A549 (cell line): Measurements from ENCODE around the gene NFX1. TPM values are rescaled to one million over a fixed set of nuclear protein-coding genes. Genes with fewer than 3 reads are reported as not detected.

Experiments used
- ATAC-seq, 2 experiments: fragments of 200-7000 bp in 1 of 2; fragments of >200 bp in 1 of 2; cut with Nextera tagmentation in 1 of 2; cut with Tn5 transposase in 1 of 2; 3 replicates each; pipeline versions ENCODE4 v1.8.0 to v1.9.1; 2018 to 2020; ENCODE audit warnings: mild to moderate bottlenecking in 1 of 2, moderate library complexity in 1 of 2
- CTCF ChIA-PET: fragments of 300-600 bp; sonication (Branson Sonifier 250); formaldehyde crosslinking; extraction: SDS; loops from one replicate; lab custom pipeline; 2021; ENCODE audit warnings: antibody characterized with exemption, inconsistent platforms; lab: Yijun Ruan, JAX
- POLR2A ChIA-PET: fragments of 350-600 bp; formaldehyde crosslinking; extraction: SDS; loops from one replicate; lab custom pipeline; 2021; ENCODE audit warnings: antibody characterized with exemption, inconsistent platforms; lab: Yijun Ruan, JAX
- DNase-seq, 2 experiments: peaks; one replicate each; pipeline versions ENCODE4 v3.0.0 to v3.0.0-alpha.2; 2011 to 2016; ENCODE audit warnings: low read depth in 1 of 2, low spot score in 1 of 2
- FAIRE-seq: peaks from 2 replicates; lab custom pipeline; 2011; peaks lifted over from hg19 to GRCh38; lab: Jason Lieb, UNC
- H3K27ac ChIP-seq, 2 experiments: fragments of >200 bp; sonication (Bioruptor Twin); formaldehyde crosslinking; 3 replicates each; pipeline ENCODE4 v1.5.1; 2016 to 2017
- H3K4me1 ChIP-seq: fragments of >200 bp; sonication (Bioruptor Twin); formaldehyde crosslinking; 3 replicates; pipeline ENCODE4 v1.6.1; 2016
- H3K4me2 ChIP-seq: fragments of >200 bp; sonication (Bioruptor Twin); formaldehyde crosslinking; 3 replicates; pipeline ENCODE4 v1.6.1; 2016
- H3K4me3 ChIP-seq: fragments of >200 bp; sonication (Bioruptor Twin); formaldehyde crosslinking; 3 replicates; pipeline ENCODE4 v1.5.1; 2016
- H3K9me3 ChIP-seq: fragments of >200 bp; sonication (Bioruptor Twin); formaldehyde crosslinking; 3 replicates; pipeline ENCODE4 v1.6.1; 2016
- ATOH8 ChIP-seq: fragments of 250-450 bp; sonication (Bioruptor Pico); IDR thresholded peaks from 2 replicates; pipeline ENCODE4 v1.5.0; 2020; ENCODE audit warnings: low read depth, mild to moderate bottlenecking, moderate library complexity
- BCL3 ChIP-seq: fragments of >200 bp; sonication (Bioruptor Twin); formaldehyde crosslinking; IDR thresholded peaks from 3 replicates; pipeline ENCODE4 v1.6.1; 2016
- CBX2 ChIP-seq: fragments of 200-600 bp; sonication (generic); IDR thresholded peaks from 2 replicates; pipeline ENCODE4 v1.6.1; 2016; ENCODE audit warnings: low read depth, mild to moderate bottlenecking, borderline replicate concordance
- CBX8 ChIP-seq: fragments of 200-600 bp; sonication (generic); IDR thresholded peaks from 2 replicates; pipeline ENCODE4 v1.6.1; 2016
- CHD4 ChIP-seq: fragments of 200-600 bp; sonication (generic); IDR thresholded peaks from 2 replicates; pipeline ENCODE4 v1.6.1; 2016; ENCODE audit warnings: antibody characterized with exemption, mild to moderate bottlenecking, borderline replicate concordance
- EHMT2 ChIP-seq: fragments of 200-600 bp; sonication (generic); IDR thresholded peaks from 2 replicates; pipeline ENCODE4 v1.6.1; 2016; ENCODE audit warnings: antibody characterized with exemption, low read depth, mild to moderate bottlenecking, moderate library complexity
- ELK1 ChIP-seq: fragments of 150-350 bp; IDR thresholded peaks from 2 replicates; pipeline ENCODE4 v1.6.1; 2014; ENCODE audit warnings: low read depth, mild to moderate bottlenecking, low read length
- EP300 ChIP-seq, 2 experiments: fragments of >200 bp; sonication (Bioruptor Twin); formaldehyde crosslinking; IDR thresholded peaks; 2 replicates in 1 of 2; 3 replicates in 1 of 2; pipeline ENCODE4 v1.6.1; 2016 to 2017
- ESRRA ChIP-seq: fragments of 150-350 bp; IDR thresholded peaks from 2 replicates; pipeline ENCODE4 v1.6.1; 2014; ENCODE audit warnings: mild to moderate bottlenecking, low read length, borderline replicate concordance
- FOSB ChIP-seq: fragments of 250-450 bp; sonication (Bioruptor Pico); IDR thresholded peaks from 2 replicates; pipeline ENCODE4 v1.5.0; 2020; ENCODE audit warnings: mild to moderate bottlenecking, moderate library complexity
- HEYL ChIP-seq: fragments of 250-450 bp; sonication (Bioruptor Pico); IDR thresholded peaks from 2 replicates; pipeline ENCODE4 v1.8.0; 2021; ENCODE audit warnings: mild to moderate bottlenecking, moderate library complexity
- HMGXB4 ChIP-seq: fragments of 250-450 bp; sonication (Bioruptor Pico); IDR thresholded peaks from 2 replicates; pipeline ENCODE4 v1.5.0; 2021; ENCODE audit warnings: mild to moderate bottlenecking, moderate library complexity, borderline replicate concordance
- HOXA7 ChIP-seq: fragments of 250-450 bp; sonication (Bioruptor Pico); IDR thresholded peaks from 2 replicates; pipeline ENCODE4 v1.5.0; 2020; ENCODE audit warnings: mild to moderate bottlenecking, moderate library complexity
- HOXB5 ChIP-seq: fragments of 250-450 bp; sonication (Bioruptor Pico); IDR thresholded peaks from 2 replicates; pipeline ENCODE4 v1.5.0; 2020; ENCODE audit warnings: mild to moderate bottlenecking, moderate library complexity
- JUNB ChIP-seq: fragments of >200 bp; sonication (Bioruptor Twin); formaldehyde crosslinking; IDR thresholded peaks from 2 replicates; pipeline ENCODE4 v1.6.1; 2016
- KDM1A ChIP-seq: fragments of 200-600 bp; sonication (generic); IDR thresholded peaks from 2 replicates; pipeline ENCODE4 v1.6.1; 2016; ENCODE audit warnings: low read depth, mild to moderate bottlenecking
- MAFK ChIP-seq: fragments of 450-650 bp; IDR thresholded peaks from 2 replicates; pipeline ENCODE4 v1.6.1; 2014; ENCODE audit not compliant: partially characterized antibody
- MAZ ChIP-seq: fragments of 150-350 bp; IDR thresholded peaks from 2 replicates; pipeline ENCODE4 v1.6.1; 2014; ENCODE audit warnings: antibody characterized with exemption, low read depth, low read length, borderline replicate concordance
- MYC ChIP-seq: IDR thresholded peaks from 2 replicates; pipeline ENCODE4 v1.6.1; 2012; ENCODE audit warnings: mild to moderate bottlenecking, inconsistent platforms, low read length, improper control_type of control experiment, borderline replicate concordance
- NFE2L2 ChIP-seq: fragments of 150-350 bp; conservative IDR thresholded peaks from 2 replicates; pipeline ENCODE4 v1.6.1; 2014; ENCODE audit warnings: low read length
- NPAS2 ChIP-seq: fragments of 250-450 bp; sonication (Bioruptor Pico); IDR thresholded peaks from 2 replicates; pipeline ENCODE4 v1.8.0; 2022; ENCODE audit warnings: mild to moderate bottlenecking, moderate library complexity, borderline replicate concordance
- PBX3 ChIP-seq: IDR thresholded peaks from 2 replicates; pipeline ENCODE4 v1.6.1; 2012
- PHF8 ChIP-seq: fragments of 200-600 bp; sonication (generic); IDR thresholded peaks from 2 replicates; pipeline ENCODE4 v1.6.1; 2016; ENCODE audit warnings: low read depth, mild to moderate bottlenecking, antibody characterized with exemption, moderate library complexity, borderline replicate concordance
- POLR2A ChIP-seq: IDR thresholded peaks from 2 replicates; pipeline ENCODE4 v1.6.1; 2012; ENCODE audit warnings: mild to moderate bottlenecking, low read length
- POLR2AphosphoS2 ChIP-seq: conservative IDR thresholded peaks from 2 replicates; pipeline ENCODE4 v1.6.1; 2012; ENCODE audit warnings: low read length, improper control_type of control experiment, inconsistent platforms
- RAD21 ChIP-seq, 2 experiments: fragments of >200 bp in 1 of 2; sonication (Bioruptor Twin) in 1 of 2; formaldehyde crosslinking in 1 of 2; IDR thresholded peaks in 1 of 2; conservative IDR thresholded peaks in 1 of 2; 2 replicates in 1 of 2; 3 replicates in 1 of 2; pipeline ENCODE4 v1.6.1; 2012 to 2018; ENCODE audit warnings: inconsistent platforms in 1 of 2
- RFX5 ChIP-seq: fragments of 450-650 bp; IDR thresholded peaks from 2 replicates; pipeline ENCODE4 v1.7.1; 2014; ENCODE audit warnings: antibody characterized with exemption, mild to moderate bottlenecking, moderate library complexity
- RNF2 ChIP-seq: fragments of 200-600 bp; sonication (generic); IDR thresholded peaks from 2 replicates; pipeline ENCODE4 v1.6.1; 2016; ENCODE audit warnings: low read depth, mild to moderate bottlenecking, antibody characterized with exemption, moderate library complexity, borderline replicate concordance
- SMC3 ChIP-seq: fragments of >200 bp; sonication (Bioruptor Twin); formaldehyde crosslinking; IDR thresholded peaks from 3 replicates; pipeline ENCODE4 v1.6.1; 2018; ENCODE audit warnings: inconsistent platforms
- SREBF2 ChIP-seq: fragments of 450-650 bp; IDR thresholded peaks from 2 replicates; pipeline ENCODE4 v1.6.1; 2014; ENCODE audit warnings: mild to moderate bottlenecking, moderate library complexity
- TFCP2L1 ChIP-seq: fragments of 250-450 bp; sonication (Bioruptor Pico); IDR thresholded peaks from 2 replicates; pipeline ENCODE4 v1.5.0; 2021; ENCODE audit warnings: mild to moderate bottlenecking
- ZSCAN20 ChIP-seq: fragments of 250-450 bp; sonication (Bioruptor Pico); IDR thresholded peaks from 2 replicates; pipeline ENCODE4 v1.8.0; 2022; ENCODE audit warnings: mild to moderate bottlenecking, moderate library complexity
- WGBS: methylation state at CpG from one replicate; pipeline ENCODE4 v1.1.6; 2017; ENCODE audit errors: missing lambda C conversion rate; 5-methylcytosine and 5-hydroxymethylcytosine counted together
- polyA plus RNA-seq, 4 experiments: library from polyadenylated mRNA; depleted of rRNA in 3 of 4; stranded (reverse); fragments of >200 nt; fragmentation: RNase III in 1 of 4; extraction: RNeasy Plus Mini Kit Qiagen cat#74134 plus additional on column Dnase treatment in 1 of 4; gene quantifications; 2 replicates in 3 of 4; 3 replicates in 1 of 4; pipeline ENCODE4 v1.2.3, GENCODE V29; 2011 to 2017

The NFX1 gene
- polyA plus RNA-seq, 2 of the 4 experiments (the other 2 are of a cell fraction), result 24.8 to 41.2 TPM

GRCh38 chr9:33374190-33374589 is 83.9 kb downstream of the NFX1 start:
- POLR2A ChIA-PET, result interaction anchor here (1.2 kb wide), 1 partner anchor 92 kb away, joined by 4 read pairs; no protein-coding TSS in a partner anchor
- no peaks in the 10 kb centered on the region for H3K9me3 ChIP-seq
- WGBS, result 67% methylated on average over 9 of the region's 9 CpGs

GRCh38 chr9:33374634-33375237 is 84.4 kb downstream of the NFX1 start:
- WGBS, result 65% methylated on average over 6 of the region's 6 CpGs
- ChIA-PET CTCF (interaction anchor here (0.6 to 10.5 kb wide), 53 partner anchors 9 to 347 kb away, joined by 3 to 147 read pairs (median 6); partner anchors contain the start of genes AQP3, AQP7, NFX1 and NOL6), POLR2A (interaction anchor here (0.9 to 1.2 kb wide), 3 partner anchors 73 to 99 kb away, joined by 3 to 4 read pairs (median 4); partner anchors contain the start of genes AQP3 and NOL6)
- Histone ChIP-seq H3K4me1 (peaks cover 4% of the 10 kb centered on the region; the same call in 1 of the 3 replicates), H3K27ac (0 out of 6 replicates have a peak overlapping the region, but pooled peaks of 1 of the 2 experiments have one; percentile 24), H3K4me2 (no peak overlapping the region), H3K4me3 (no peak overlapping the region), H3K9me3 (no peaks in the 10 kb centered on the region)
- FAIRE-seq (no peak), ATAC-seq (peak; percentile 77 to 88), DNase-seq (peak; percentile 77 to 78)
- no peak for TF ChIP-seq HOXB5 (CRISPR knock-in tag)
- no peak for TF ChIP-seq NFE2L2
- TF ChIP-seq RNF2, result no peak
- TF ChIP-seq POLR2AphosphoS2, result no peak
- no peak for TF ChIP-seq BCL3
- TF ChIP-seq SREBF2, result no peak
- TF ChIP-seq ESRRA, result no peak
- no peak for TF ChIP-seq MAFK
- no peak for TF ChIP-seq ELK1
- TF ChIP-seq RFX5, result no peak
- TF ChIP-seq PHF8, result no peak
- no peak for TF ChIP-seq PBX3
- TF ChIP-seq MAZ, result peak; percentile 40; the same call in 1 of the 2 replicates
- peak; percentile 83 for TF ChIP-seq SMC3
- no peak for TF ChIP-seq KDM1A
- no peak for TF ChIP-seq NPAS2
- no peak for TF ChIP-seq FOSB (CRISPR knock-in tag)
- TF ChIP-seq ATOH8 (CRISPR knock-in tag), result no peak
- TF ChIP-seq CBX2, result no peak
- TF ChIP-seq CBX8, result no peak
- TF ChIP-seq HMGXB4 (CRISPR knock-in tag), result no peak
- TF ChIP-seq POLR2A, result no peak
- TF ChIP-seq JUNB, result no peak
- no peak for TF ChIP-seq MYC
- no peak for TF ChIP-seq ZSCAN20 (CRISPR knock-in tag)
- TF ChIP-seq HEYL, result no peak
- no peak for TF ChIP-seq HOXA7 (CRISPR knock-in tag)
- no peak for TF ChIP-seq EHMT2
- peak; percentile 80 to 84 for TF ChIP-seq RAD21 (conservative IDR thresholded peaks at IDR 0.05 in 1 of 2, IDR thresholded peaks at IDR 0.05 in 1 of 2)
- no peak for TF ChIP-seq TFCP2L1 (CRISPR knock-in tag)

More at GRCh38 chr9:33374190-33374589, 83.9 kb downstream of the NFX1 start:
- Histone ChIP-seq H3K27ac (no peak overlapping the region), H3K4me1 (peaks cover 4% of the 10 kb centered on the region; the same call in 1 of the 3 replicates), H3K4me2 (no peak overlapping the region), H3K4me3 (no peak overlapping the region)
- ATAC-seq, result no peak
- TF ChIP-seq EHMT2 (no peak), CHD4 (no peak), EP300 (IDR thresholded peaks at IDR 0.05) (no peak)
- DNase-seq, result no peak
- no peak for FAIRE-seq
- CTCF ChIA-PET, result interaction anchor here (0.6 to 10.5 kb wide), 45 partner anchors 8 to 348 kb away, joined by 3 to 147 read pairs (median 6); partner anchors contain the start of genes AQP3, AQP7, NFX1 and NOL6
